ENCODE measurements around the gene F8A2.
"Not testable (repeated sequence)": the region's sequence is repeated elsewhere in the genome, so short reads cannot be mapped to it uniquely, and the experiment has no call there.

DNA sequence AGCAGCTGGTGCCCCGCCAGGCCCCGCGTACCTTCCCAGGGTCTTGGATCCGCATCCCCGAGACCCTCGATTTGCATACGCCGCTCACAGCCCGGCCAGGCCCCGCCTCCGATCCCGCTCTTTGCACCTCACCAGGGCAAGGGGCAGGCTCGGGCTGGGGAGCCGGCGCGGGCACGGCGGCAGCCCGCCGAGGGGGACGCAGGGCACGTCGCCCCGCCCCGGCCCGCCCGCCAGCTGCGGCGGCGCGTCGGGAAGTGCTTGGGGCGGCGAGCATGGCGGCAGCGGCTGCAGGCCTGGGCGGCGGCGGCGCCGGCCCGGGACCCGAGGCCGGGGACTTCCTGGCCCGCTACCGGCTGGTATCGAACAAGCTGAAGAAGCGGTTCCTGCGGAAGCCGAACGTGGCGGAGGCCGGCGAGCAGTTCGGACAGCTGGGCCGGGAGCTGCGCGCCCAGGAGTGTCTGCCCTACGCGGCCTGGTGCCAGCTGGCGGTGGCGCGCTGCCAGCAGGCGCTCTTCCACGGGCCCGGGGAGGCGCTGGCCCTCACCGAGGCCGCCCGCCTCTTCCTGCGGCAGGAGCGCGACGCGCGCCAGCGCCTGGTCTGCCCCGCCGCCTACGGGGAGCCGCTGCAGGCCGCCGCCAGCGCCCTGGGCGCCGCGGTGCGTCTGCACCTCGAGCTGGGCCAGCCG lies at the start of gene F8A2:
- TF ChIP-seq CTCF (conservative IDR thresholded peaks at IDR 0.05); EZH2 (IDR thresholded peaks at IDR 0.05; ENCODE audit: low read depth): not testable (repeated sequence)
